PFSK-1 (cell line): ENCODE data around the gene MESD.

ENCODE experiments used
- SIN3A ChIP-seq: IDR thresholded peaks from 2 replicates; pipeline ENCODE4 v1.6.1; 2012; ENCODE audit warnings: mild to moderate bottlenecking, low read length, moderate library complexity, borderline replicate concordance; ENCODE audit not compliant: insufficient read depth
- TF ChIP-seq, protein P1 (sequence below), 2 experiments: IDR thresholded peaks; 2 replicates each; pipeline versions ENCODE4 v1.6.1 to v1.8.0; 2011 to 2012; ENCODE audit warnings: low read depth in 2 of 2, low read length in 2 of 2, control low read depth in 1 of 2, inconsistent platforms in 1 of 2, mild to moderate bottlenecking in 1 of 2, moderate library complexity in 1 of 2; ENCODE audit not compliant: insufficient read depth in 1 of 2

DNA sequence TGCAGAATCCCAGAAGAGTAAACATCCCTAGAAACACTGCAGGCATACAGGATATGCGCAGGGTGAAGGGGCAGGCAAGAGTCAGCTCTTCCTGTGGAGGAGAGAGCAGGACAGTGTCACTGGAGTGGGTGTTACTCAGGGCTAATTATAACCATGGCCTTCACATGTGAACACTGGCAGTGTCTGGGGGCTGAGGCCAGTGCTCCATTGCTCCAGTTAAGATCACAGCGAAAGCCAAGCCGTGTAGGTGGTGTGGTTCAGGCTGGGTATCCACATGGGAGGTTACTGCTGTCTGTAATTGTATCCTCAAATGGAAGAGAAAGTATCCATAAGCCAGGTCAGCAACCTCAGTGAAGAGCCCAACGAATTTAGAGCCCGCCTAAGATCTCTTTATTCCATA, 84.6 kb downstream of the MESD start:
- TF ChIP-seq, protein P1, sequence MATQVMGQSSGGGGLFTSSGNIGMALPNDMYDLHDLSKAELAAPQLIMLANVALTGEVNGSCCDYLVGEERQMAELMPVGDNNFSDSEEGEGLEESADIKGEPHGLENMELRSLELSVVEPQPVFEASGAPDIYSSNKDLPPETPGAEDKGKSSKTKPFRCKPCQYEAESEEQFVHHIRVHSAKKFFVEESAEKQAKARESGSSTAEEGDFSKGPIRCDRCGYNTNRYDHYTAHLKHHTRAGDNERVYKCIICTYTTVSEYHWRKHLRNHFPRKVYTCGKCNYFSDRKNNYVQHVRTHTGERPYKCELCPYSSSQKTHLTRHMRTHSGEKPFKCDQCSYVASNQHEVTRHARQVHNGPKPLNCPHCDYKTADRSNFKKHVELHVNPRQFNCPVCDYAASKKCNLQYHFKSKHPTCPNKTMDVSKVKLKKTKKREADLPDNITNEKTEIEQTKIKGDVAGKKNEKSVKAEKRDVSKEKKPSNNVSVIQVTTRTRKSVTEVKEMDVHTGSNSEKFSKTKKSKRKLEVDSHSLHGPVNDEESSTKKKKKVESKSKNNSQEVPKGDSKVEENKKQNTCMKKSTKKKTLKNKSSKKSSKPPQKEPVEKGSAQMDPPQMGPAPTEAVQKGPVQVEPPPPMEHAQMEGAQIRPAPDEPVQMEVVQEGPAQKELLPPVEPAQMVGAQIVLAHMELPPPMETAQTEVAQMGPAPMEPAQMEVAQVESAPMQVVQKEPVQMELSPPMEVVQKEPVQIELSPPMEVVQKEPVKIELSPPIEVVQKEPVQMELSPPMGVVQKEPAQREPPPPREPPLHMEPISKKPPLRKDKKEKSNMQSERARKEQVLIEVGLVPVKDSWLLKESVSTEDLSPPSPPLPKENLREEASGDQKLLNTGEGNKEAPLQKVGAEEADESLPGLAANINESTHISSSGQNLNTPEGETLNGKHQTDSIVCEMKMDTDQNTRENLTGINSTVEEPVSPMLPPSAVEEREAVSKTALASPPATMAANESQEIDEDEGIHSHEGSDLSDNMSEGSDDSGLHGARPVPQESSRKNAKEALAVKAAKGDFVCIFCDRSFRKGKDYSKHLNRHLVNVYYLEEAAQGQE (IDR thresholded peaks at IDR 0.05; ENCODE audit: insufficient read depth in 1 of 2, low read depth in 2 of 2, low read length in 2 of 2) = no peak
- no peak for TF ChIP-seq SIN3A
